ENCODE results near the gene ZBTB39. TPM values are rescaled to one million over a fixed set of nuclear protein-coding genes. Genes with fewer than 3 reads are reported as not detected.

The ZBTB39 gene
- total RNA-seq, 1 donor from 2014 or later: 21.1 TPM

GRCh38 chr12:56994231-56994746 is 12.1 kb downstream of the ZBTB39 start:
- Histone ChIP-seq H2AFZ (replicated peaks) (no peak overlapping the region), H3K36me3 (no peaks in the 10 kb centered on the region), H3K27me3 (no peaks in the 10 kb centered on the region), H3K9ac (no peak overlapping the region), H3F3A (ENCODE audit: low read depth) (no peaks in the 10 kb centered on the region), H3K4me1 (no peaks in the 10 kb centered on the region), H3K4me2 (no peak overlapping the region), H3K4me3 (no peak overlapping the region), H3K9me3 (ENCODE audit: low read depth) (no peaks in the 10 kb centered on the region), H3K79me2 (ENCODE audit: low read depth) (peaks cover 12% of the 10 kb centered on the region), H4K20me1 (ENCODE audit: low read depth) (peaks cover 22% of the 10 kb centered on the region), H3K27ac (no peak overlapping the region)
- no peak for TF ChIP-seq EZH2 (IDR thresholded peaks at IDR 0.05)
- TF ChIP-seq EZH2phosphoT487 (IDR thresholded peaks at IDR 0.05): no peak
- TF ChIP-seq CTCF (IDR thresholded peaks at IDR 0.05): no peak
- Mint-ChIP-seq H3K4me1 (no peaks in the 10 kb centered on the region), H3K9me3 (no peaks in the 10 kb centered on the region), H3K27ac (no peak overlapping the region), H3K36me3 (peaks cover 18% of the 10 kb centered on the region), H3K27me3 (ENCODE audit: insufficient read depth, low read depth) (no peaks in the 10 kb centered on the region), H3K4me3 (no peak overlapping the region)
- no peak for DNase-seq (ENCODE audit: low spot score)

- Histone ChIP-seq H3K4me3 (no peak overlapping the region), H3K9ac (no peak overlapping the region), H3K27ac (no peak overlapping the region), H3K27me3 (no peaks in the 10 kb centered on the region), H3K9me3 (ENCODE audit: low read depth) (no peaks in the 10 kb centered on the region), H3F3A (ENCODE audit: low read depth) (no peaks in the 10 kb centered on the region), H3K4me1 (no peaks in the 10 kb centered on the region), H3K79me2 (ENCODE audit: low read depth) (peaks cover 2% of the 10 kb centered on the region), H4K20me1 (ENCODE audit: low read depth) (peaks cover 12% of the 10 kb centered on the region), H3K4me2 (no peak overlapping the region), H3K36me3 (no peaks in the 10 kb centered on the region), H2AFZ (replicated peaks) (no peak overlapping the region)
- Mint-ChIP-seq H3K27ac (no peak overlapping the region), H3K4me3 (no peak overlapping the region), H3K9me3 (no peaks in the 10 kb centered on the region), H3K27me3 (ENCODE audit: insufficient read depth, low read depth) (no peaks in the 10 kb centered on the region), H3K4me1 (no peaks in the 10 kb centered on the region), H3K36me3 (peaks cover 11% of the 10 kb centered on the region)
- TF ChIP-seq EZH2 (IDR thresholded peaks at IDR 0.05) (no peak), EZH2phosphoT487 (IDR thresholded peaks at IDR 0.05) (no peak), CTCF (IDR thresholded peaks at IDR 0.05) (no peak)
- DNase-seq (ENCODE audit: low spot score): no peak
Measured at GRCh38 chr12:56993346-56993745, 13.0 kb downstream of the ZBTB39 start.

DNA sequence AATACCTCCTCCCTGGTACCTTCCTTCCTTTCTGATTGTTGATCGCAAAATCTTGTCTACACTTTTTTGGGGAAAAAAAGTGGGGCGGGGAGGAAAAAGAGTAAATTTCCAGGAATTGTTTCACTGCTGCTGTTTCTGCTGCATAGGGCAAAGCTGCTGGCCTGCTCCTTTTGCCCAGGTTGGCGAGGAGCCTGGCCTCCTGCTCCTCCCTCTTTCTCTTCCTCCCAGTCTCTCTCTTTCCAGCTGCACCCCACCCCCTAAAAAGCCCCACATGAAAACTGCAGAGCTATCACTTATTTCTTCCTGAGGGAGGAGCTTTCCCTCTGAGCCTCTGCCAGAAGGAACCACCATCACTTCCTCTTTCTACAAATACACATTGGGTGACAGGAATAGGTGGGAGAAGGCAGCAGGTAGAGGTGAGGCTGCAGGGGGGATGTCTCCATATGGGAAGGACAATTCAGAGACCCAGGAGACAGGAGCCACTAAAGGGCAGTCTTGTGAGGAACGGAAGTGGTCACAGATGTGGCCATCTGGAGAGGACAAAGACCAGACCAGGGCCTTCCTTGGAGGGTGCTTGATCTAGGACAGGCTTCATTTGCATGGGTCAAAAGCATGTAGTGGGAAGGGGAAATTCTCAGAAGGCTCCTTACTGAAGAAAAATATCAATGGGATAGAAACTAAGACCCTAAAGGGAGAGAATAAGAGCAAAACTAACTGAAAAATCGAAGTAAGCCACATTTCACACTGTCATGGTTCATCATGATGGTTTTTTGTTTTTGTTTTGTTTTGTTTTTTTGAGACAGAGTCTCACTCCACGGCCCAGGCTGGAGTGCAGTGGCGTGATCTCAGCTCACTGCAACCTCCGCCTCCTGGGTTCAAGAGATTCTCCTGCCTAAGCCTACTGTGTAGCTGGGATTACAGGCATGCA is 14.8 kb downstream of the ZBTB39 start:
- Histone ChIP-seq H3K27ac (no peak overlapping the region), H3F3A (ENCODE audit: low read depth) (no peaks in the 10 kb centered on the region), H2AFZ (replicated peaks) (no peak overlapping the region), H3K36me3 (no peaks in the 10 kb centered on the region), H3K27me3 (no peaks in the 10 kb centered on the region), H3K9me3 (ENCODE audit: low read depth) (no peaks in the 10 kb centered on the region), H3K4me2 (no peak overlapping the region), H3K4me3 (no peak overlapping the region), H3K4me1 (no peaks in the 10 kb centered on the region), H4K20me1 (ENCODE audit: low read depth) (no peaks in the 10 kb centered on the region), H3K9ac (no peak overlapping the region), H3K79me2 (ENCODE audit: low read depth) (no peaks in the 10 kb centered on the region)
- Mint-ChIP-seq H3K36me3 (peaks cover 9% of the 10 kb centered on the region), H3K27ac (no peak overlapping the region), H3K4me3 (no peak overlapping the region), H3K27me3 (ENCODE audit: insufficient read depth, low read depth) (no peaks in the 10 kb centered on the region), H3K4me1 (peaks cover 3% of the 10 kb centered on the region), H3K9me3 (no peaks in the 10 kb centered on the region)
- TF ChIP-seq CTCF (IDR thresholded peaks at IDR 0.05): no peak
- DNase-seq (ENCODE audit: low spot score): no peak
